ENCODE results near the gene PGS1.
A peak's percentile ranks its signal among the peaks of the same experiment; 100 is the strongest.

- no peak for TF ChIP-seq BCL11A (IDR thresholded peaks at IDR 0.05; ENCODE audit: low read depth, low read length)
- TF ChIP-seq SRF (IDR thresholded peaks at IDR 0.05; ENCODE audit: low read depth in 2 of 2, low read length in 2 of 2): no peak
- no peak for TF ChIP-seq CTCF (IDR thresholded peaks at IDR 0.05 in 2 of 3, conservative IDR thresholded peaks at IDR 0.05 in 1 of 3; ENCODE audit: control insufficient read depth in 2 of 3, extremely low read depth in 1 of 3, insufficient read depth in 1 of 3, low read depth in 3 of 3, low read length in 3 of 3)
- TF ChIP-seq ATF7 (IDR thresholded peaks at IDR 0.05; ENCODE audit: low read depth): no peak
- TF ChIP-seq MAX (IDR thresholded peaks at IDR 0.05; ENCODE audit: low read depth, low read length): no peak
- no peak for TF ChIP-seq ZNF217 (IDR thresholded peaks at IDR 0.05)
- no peak for TF ChIP-seq SMAD1 (IDR thresholded peaks at IDR 0.05; ENCODE audit: low read depth, partially characterized antibody)
- TF ChIP-seq POLR2AphosphoS5 (IDR thresholded peaks at IDR 0.05; ENCODE audit: low read length): 0 out of 2 replicates have a peak, but pooled peaks have one; percentile 61
- TF ChIP-seq ESRRA (IDR thresholded peaks at IDR 0.05; ENCODE audit: low read length): no peak
- no peak for TF ChIP-seq EP300 (IDR thresholded peaks at IDR 0.05; ENCODE audit: borderline replicate concordance in 1 of 2, control insufficient read depth in 1 of 2, low read depth in 2 of 2, low read length in 2 of 2)
These were observed 18.5 kb upstream of the PGS1 start, which contains the start of gene SOCS3 for GRCh38 chr17:78359997-78360370.
